Stimulated activated CD4-positive, alpha-beta T cell treated with anti-CD3 and anti-CD28 coated beads, Interleukin-2, amount 100 ng/mL, for 48 hours (primary cell): ENCODE data around the gene YPEL2.
"Not testable (repeated sequence)": the region's sequence is repeated elsewhere in the genome, so short reads cannot be mapped to it uniquely, and the experiment has no call there.

Experiments
- DNase-seq, 2 donors: peaks; one replicate each; pipeline ENCODE4 v3.0.0-alpha.2; 2020

The YPEL2 gene

DNA sequence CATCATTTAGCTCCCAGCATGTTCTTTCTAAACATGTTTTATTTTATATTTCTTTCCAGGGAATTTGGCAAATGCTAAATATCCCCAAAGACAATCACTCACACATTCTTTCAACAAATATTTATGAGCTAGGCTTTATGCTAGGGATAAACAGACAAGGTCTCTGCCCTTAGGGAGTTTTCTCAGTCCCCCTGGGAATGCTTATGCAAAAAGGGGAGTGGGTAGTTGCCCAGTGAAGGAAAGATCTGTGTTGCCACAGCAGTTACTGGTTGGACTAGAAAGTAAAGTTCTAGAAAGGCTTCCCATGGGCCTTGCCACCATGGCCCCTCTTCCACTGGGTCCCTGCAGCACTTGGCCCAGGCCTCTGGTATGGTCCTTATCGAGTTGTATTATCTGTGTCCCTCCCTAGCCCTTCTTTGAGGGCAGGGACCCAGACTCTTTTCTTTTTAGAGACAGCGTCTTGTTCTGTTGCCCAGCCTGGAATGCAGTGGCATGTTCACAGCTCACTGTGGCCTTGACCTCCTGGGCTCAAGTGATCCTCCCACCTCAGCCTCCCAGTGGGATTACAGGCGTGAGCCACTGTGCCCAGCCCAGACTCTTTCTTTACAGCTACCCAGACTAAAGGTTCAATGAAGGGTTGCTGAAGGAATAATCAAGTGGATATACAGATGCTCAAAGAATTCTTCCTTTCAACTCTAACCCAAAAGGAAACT lies 78.0 kb downstream of the YPEL2 start:
- DNase-seq: no peak

DNA sequence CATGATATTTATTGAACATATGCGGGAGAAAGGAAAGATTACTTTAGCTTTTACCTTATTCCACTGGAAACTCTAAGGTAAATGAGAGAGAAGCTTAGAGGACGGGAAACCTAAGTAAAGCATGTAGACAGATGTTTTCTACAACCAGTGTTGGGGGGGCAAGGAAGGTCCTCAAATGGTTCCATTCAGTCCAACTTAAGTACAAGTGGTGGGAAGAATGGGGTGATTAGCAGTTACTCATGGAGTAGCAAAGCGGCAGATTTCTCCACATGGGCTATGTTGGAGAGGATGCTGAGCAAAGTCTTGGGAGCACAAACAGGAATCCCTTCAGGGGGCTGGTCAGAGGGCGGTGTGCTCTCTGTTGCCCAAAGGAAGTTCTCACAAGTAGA lies 78.6 kb downstream of the YPEL2 start:
- no peak for DNase-seq

DNA sequence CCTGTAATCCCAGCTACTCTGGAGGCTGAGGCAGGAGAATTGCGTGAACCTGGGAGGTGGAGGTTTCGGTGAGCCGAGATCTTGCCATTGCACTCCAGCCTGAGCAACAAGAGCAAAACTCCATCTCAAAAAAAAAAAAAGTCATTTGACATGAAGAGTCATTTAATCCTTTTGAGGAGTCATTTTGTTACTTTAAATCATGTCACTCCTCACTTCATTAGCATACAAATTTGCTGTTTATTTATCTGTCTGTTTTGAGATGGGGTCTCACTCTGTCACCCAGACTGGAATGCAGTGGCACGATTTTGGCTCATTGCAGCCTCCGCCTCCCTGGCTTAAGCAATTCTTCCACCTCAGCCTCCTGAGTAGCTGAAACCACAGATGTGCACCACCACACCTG lies 81.0 kb downstream of the YPEL2 start:
- DNase-seq: not testable (repeated sequence)

DNA sequence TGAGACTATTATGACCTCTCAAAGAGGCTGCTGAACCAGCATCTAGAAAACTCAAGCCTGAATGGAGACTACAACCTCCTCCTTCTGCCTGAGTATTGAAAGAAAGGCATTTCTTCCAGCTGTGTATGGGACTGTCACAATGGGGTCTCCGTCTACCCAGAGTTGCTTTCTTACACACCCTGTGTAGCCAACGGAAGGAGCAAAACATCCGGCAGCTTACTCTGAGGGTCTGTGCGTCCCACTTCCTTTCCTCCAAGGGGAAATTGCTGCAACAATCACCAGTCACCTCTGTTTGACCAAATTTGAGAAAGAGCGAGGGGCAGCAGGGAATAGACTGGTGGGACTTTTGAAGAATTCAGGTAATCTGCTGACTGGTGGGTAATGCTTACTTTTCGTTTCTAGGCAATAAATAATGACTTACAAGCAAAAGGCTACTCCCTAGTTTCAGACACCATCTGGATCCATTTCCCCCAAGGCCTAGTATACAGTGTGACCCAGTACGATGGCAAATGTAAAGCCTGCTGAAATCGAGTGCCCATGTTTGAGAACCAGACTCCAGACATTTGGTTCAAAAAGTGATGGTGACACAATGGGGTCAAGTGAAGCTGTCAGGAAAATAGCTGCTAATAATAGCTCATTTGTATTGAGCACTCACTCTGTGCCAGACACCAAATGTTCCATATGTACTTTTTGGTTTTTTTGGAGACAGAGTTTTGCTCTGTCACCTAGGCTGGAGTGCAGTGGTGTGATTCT lies 81.7 kb downstream of the YPEL2 start:
- no peak for DNase-seq

DNA sequence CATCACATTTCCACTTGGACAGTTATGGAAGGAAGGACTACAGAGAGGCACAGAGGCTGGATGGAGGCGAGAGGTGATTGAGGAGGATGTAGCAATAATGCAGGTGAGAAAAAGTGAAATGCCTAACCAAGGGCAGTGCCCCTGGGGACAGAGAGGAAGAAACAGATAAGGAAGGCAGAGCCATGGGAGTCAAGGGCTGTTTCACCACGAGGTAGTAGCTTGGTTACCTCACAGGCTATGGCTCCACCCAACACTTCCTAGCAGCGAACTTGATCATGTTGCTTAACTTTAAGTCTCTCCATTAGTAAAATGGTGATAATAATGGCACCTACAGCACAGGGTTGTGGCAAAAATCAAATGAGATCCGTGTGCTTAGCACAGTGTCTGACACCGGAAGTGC lies 83.9 kb downstream of the YPEL2 start:
- no peak for DNase-seq

DNA sequence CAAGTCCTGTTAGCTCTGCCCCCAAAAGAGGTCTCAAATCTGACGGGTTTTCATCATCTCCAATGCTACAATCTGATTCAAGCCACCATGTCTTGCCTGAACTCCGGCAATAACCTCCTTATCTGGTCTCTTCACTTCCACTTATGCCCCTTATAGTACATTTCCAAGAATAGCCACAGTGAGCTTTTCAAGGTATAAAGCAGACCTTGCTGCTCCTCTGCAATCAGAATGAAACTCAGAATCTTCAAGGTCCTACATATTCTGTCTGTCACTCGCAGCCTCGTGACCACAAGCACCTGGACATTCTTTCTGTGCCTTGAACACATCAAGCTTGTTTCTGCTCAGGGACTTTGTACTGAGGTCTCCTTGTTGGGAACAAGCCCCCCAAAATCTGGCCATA lies 84.7 kb downstream of the YPEL2 start:
- DNase-seq: no peak

DNA sequence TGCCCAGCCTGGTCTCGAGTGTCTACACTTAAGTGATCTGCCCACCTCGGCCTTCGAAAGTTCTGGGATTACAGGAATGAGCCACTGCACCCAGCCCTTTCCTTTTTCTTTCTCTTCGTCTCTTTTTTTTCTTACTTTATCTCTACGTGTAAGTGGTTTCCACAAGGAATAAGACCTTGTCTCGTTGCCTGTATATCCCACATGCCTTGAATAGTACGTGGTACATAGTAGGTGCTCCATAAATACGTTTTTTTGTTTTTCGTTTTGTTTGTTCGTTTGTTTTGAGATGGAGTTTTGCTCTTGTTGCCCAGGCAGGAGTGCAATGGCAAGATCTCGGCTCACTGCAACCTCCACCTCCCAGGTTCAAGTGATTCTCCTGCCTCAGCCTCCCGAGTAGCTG lies 86.0 kb downstream of the YPEL2 start:
- no peak for DNase-seq

DNA sequence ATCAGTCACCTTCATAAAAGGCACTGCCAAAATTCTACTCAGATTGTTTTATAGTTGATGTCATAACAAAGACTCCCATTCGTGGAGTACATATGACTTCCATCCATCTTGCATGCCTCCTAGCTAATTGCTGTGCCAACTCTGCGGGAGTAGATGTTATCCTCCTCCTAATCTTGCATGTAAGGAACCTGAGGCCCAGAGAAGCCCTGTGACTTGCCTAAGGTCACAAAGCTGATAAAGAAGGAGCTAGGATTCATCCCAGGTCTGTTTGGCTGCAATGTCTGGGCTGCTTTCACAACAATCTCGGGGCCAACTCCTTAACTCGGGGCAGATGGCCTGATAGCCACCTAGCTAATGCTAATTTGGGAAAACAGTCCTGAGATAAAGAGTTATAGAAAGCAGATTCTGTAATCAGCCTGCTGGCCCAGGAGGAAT lies 87.3 kb downstream of the YPEL2 start:
- no peak for DNase-seq

DNA sequence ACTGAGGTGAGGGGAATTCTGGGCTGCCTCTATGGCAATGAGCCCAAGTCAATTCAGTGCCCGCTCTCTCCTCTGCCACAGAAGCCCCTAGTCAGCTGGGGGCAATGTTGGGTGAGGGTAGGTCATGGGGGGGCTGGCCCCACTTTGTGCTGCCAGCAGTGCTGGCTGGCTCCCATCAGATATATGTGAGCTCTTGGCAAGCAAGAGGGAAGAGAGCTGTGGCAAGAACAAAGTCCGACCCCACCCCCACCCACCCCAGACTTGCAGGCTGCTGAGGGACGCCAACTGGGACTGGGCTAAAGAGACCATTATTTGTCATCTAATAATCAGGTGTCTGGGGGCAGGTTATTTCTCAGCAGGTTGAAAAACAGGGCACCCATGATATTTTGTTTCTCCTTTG lies 89.4 kb downstream of the YPEL2 start:
- no peak for DNase-seq

DNA sequence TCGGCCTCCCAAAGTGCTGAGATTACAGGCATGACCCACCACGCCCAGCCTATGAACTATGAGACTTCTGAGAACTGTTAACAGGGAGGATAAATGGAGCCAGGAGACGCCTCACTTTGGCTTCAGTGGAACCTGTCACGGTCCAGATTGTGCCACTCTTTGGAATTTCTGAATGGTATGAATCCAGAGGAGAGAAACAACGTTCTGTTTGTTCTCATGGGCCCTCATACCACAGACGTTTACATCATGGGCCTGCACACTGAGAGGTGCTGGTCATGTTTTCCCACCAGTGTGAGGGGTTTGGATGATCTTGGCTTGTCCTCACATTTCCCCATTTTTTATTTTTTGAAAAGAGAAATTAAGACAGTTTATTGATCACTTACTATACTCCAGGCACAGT lies 90.3 kb downstream of the YPEL2 start:
- DNase-seq: no peak

DNA sequence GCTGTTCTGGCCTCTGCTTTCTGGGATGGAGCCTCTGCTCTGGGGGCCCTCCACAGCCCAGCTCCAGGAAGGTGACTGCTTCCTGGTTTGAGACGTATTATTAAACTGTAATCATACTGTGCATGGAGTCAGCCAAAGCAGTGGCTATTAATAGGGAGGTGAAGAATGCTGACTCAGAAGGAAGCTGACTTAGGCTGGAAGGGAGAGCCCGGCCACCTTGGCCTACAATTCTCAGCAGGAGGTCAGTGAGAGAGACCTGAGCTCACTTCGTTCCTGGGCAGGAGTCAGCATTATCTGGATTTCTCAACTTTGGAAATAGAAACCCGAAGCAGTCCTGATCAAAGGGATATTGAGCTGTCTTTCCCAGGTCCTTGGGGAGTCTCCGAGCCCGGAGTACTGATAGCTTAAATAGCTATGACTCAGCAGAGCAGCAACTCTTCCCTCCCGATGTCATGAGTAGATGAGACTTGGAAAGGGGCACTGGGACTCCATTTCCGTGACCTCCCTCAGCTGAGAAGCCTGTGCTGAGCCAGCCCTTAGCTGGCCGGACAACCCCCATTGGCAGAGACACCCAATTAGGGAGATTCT lies 91.8 kb downstream of the YPEL2 start:
- DNase-seq: no peak

DNA sequence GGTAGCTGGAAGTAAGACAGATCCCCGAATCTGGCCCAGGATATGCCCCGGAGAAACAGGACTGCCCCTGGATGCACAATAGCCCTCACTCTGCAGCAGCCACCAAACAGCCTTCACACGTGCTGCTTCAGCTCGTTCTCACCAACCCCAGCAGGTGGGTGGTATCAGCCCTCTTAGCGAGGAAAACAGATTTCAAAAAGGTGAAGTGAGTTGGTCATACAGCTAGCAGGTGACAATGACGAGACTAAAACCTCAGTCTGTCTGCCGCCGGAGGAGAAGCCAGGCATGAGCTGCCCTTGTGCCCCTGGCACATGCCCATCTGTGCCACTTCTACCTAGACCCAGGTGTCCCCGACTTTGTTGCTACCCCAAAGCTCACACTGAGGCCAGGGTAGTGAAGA lies 92.4 kb downstream of the YPEL2 start:
- no peak for DNase-seq

DNA sequence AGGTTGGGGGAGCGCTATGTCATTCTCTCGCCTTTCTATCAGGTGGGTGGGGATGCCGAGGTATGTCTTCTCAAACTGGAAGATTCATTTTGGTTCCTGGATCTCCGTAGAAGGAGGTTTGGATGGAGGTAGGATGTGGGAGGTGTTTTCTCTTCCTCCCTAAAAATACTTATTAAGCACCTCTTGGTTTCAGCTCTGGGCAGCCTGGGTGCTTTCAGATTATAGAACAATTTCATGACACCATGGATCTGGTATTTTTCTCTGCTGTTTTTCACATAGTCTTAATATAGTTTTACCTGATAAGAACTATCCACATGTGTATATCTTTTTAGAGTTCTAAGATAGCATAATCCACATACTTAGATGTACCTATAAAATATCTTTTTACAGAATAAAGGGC lies 92.9 kb downstream of the YPEL2 start:
- DNase-seq: no peak

DNA sequence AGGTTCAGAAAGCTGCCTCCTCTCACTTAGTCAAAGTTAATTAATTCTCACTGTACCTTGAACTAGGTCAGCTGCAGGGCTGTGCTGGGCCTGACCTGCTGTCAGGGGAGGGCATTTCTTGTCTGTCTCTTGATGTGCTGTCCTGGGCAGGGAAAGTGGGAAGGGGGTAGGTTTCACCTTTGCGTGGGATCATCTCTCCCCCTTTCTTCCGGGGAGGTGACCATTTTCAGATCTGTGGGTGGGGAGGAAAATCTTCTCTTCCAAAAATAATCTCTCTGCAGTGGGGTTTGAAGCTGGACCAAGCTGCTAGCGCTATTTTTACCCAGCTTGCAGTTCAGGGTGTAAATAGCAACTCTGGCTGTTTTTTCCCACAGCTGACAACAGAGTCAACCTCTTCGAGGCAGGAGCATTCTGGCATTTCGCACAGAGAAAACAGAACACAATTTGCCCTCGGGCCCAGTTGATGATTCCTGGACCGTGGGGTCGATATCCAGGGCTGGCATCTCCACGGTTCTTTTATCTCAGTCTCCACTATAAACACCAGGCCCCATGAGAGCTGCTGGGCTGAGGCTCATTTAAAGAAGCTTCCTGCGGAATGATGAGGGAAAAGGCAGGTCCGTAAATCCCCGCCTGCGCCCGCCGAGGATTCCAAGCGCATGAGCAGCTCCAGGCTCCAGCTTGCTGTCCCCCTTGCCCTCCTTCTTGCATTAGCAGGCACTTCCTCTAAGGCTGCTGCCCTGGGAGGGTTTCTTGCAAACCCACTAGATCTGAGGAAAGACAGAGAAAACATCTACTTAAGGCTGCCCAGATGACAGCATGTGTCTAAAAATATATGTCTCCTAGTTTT lies 93.9 kb downstream of the YPEL2 start:
- no peak for DNase-seq

DNA sequence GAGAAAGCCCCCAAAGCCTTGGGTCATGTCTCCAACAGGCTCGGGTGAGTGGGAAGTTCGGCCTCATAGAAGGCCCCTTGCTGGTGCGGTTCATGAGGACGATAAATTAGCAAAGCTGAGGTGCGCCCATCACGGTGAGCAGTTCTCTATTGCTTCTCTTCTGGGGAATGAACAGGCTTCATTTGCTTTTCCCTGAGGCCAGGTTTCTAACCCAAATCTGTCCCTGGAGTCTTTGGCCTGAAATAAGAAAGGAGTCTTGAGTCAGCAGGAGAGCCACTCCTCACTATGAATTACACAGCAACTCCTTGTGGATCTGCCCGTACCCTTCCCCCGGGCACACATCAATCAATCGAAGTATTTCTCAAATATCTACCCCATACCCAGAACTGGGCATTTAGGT lies 94.6 kb downstream of the YPEL2 start:
- no peak for DNase-seq

DNA sequence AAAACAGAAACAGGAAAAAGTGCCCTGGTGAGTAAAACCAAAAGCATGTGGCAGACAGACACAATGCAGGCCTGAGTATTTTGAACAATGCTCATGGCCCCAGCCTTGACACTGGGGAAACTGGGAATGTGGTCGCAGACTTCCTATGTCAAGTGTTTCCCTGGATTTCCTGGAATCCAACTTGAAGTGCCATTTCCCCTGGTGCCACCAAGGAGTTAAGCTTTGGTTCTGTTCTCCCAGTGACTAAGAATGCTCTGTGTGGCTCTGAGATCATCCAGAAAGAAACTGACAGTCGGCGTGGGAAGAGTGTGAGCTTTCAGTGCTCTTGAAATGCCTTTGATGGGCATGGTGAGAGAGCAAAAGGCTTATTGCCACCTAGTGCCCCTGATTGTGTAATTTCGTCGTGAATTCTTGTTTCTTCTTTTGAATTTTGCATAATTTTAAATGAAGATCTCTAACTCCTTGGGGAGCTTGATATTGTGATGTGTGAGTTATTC lies 96.0 kb downstream of the YPEL2 start:
- peak; percentile 42 to 45 for DNase-seq

DNA sequence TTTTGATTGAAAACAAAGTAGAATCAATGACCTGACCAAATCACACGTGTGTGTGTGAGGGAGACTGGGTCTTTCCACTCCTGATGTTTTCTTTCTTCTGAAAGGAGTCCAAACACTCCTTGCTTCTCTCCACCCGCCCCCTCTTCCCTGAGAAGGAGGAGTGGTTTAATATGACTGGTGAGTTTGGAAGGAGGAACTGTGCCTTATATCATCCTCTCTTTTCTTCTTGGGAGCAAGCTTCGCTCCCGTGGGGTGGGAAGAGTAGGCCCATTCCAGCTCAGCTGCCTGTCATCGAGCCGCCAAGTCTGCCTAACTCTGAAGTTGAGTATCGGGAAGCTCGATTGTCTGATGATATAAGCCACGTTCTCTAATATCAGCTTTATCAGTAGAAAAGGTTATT lies 96.5 kb downstream of the YPEL2 start:
- DNase-seq: no peak

DNA sequence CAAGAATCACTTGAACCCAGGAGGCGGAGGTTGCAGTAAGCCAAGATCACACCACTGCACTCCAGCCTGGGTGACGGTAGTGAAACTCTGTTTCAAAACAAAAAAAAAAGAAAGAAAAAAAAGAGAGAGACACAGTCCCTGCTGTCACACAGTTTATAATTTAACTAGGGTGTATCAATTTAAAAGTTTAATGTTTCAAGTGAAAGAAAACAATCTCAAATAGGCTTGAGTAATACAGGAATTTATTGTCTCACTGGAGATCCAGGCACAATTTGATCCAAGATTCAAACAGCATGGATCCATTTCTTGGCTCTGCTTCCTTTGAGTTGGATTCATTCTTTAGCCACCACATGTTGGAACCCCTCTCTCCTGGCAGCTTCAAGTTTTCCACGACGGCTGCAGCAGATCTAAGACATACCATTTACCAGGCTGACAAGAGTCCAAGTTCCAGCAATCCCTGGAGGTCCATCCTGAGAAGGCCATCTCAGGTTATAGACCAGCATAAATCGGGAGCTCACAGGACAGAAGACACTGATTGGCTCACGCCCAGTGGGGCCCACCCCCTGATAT lies 97.5 kb downstream of the YPEL2 start:
- DNase-seq: no peak

DNA sequence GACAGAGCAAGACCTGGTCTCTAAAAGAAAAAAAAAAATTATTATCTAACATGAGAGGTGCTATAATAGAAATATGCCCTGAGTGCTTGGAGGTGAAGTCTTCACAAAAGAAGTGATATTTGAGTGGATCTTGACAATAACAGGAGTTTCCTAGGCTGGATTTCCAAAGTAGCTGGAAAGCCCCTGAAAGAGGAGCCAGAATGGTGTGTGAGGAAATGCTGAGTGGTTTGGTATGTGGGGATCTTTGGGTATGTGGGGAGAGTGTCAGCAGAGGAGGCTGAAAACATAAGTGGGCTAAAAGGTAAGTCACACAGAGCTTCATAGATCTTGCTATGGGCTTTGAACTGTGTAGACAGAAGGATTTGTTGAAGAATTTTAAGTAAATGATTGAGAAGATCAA lies 100.1 kb downstream of the YPEL2 start:
- no peak for DNase-seq

DNA sequence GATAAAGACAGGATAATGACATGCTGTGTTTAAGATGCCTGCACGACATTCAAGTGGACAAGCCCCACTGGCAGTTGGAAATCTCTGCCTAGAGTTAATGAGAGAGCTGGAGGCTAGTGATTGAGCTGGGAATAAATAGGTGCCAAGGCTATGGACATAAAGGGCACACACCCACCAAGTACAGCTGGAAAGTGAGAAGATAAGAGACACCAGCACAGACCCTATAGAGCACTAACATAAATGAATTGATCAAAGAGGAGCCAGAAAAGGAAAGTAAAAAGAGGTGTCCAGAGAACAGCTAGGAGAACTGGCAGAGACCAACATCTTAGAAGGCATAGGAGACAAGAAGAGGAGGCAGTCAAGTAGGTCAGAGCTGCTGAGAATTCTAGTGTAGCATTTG lies 101.2 kb downstream of the YPEL2 start:
- DNase-seq: no peak

DNA sequence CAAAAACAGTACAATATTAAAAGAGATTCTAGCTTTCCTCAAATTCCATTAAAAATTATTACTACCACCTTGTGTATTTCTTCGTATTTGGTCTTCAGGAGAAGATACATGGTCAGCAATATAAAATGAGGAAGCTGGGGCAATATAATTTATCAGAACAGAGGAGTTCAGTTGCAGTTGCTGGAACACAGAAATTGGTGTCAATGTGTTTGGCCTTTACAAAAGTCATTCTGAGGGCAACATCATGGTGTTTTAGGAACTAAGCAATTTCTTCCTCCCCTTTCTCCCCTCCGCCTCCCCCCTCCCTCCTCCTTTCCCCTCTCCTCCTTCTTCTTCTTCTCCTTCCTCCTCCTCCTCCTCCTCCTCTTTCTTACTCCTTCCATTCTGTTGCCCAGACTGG lies 102.1 kb downstream of the YPEL2 start:
- DNase-seq: no peak

DNA sequence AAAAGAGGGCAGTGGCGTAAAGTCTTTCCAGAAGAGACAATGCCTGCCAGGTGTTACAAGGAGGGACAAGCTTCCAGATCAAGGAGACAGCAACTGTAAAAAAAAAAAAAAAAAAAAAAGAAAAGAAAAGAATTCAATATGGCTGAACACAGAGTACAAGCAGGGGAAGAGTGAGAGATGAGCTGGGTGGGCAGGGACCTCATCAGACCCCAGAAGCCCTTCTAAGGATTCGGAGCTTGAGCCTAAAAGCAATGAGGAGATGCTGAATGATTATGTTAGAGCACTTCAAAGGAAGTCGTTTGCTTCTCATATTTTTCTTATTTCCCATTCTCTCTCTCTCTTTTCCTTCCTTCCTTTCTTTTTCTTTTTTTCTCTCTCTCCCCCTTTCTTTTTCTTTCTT lies 103.0 kb downstream of the YPEL2 start:
- no peak for DNase-seq

DNA sequence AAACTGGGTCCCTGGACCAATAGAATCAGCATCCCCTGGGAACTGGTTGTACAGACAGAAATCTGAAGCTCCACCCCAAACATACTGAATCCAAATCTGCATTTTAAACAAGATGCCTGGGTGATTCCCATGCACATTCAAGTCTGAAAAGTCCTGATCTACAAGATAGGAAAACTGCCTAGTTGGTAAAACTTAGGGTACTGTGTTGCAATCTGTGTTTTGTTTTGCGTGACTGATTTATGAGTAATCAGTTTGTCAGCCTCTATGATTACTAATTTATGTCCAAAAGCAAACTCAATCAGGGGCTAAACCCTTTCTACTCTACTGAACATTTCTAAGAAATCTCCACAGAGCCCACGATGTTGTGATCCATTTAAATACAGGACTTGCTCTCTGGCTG lies 103.8 kb downstream of the YPEL2 start:
- DNase-seq: peak in 1 of 2 donors; percentile 10
